Activated naive CD4-positive, alpha-beta T cell treated with anti-CD3 and anti-CD28 coated beads, Interleukin-2, amount 10 ng/mL, durations not matched to agents 7 days and 5 days (primary cell): Measurements from ENCODE around the gene GPR149.
"Not testable (repeated sequence)": the region's sequence is repeated elsewhere in the genome, so short reads cannot be mapped to it uniquely, and the experiment has no call there.

Experiments used
- CTCF ChIA-PET: fragments of 350-600 bp; sonication (Branson Sonifier 250); formaldehyde crosslinking; loops from one replicate; lab custom pipeline; 2021; ENCODE audit warnings: antibody characterized with exemption; lab: Charles Lee
- DNase-seq: peaks from one replicate; pipeline ENCODE4 v3.0.0-alpha.2; 2020
- H3K27ac Mint-ChIP-seq: one replicate; pipeline ENCODE4 v1.8.0; 2021; ENCODE audit warnings: mild to moderate bottlenecking, moderate library complexity, mixed read lengths
- H3K27me3 Mint-ChIP-seq: one replicate; pipeline ENCODE4 v1.8.0; 2021; ENCODE audit warnings: mild to moderate bottlenecking, mixed read lengths
- H3K36me3 Mint-ChIP-seq: one replicate; pipeline ENCODE4 v1.8.0; 2021; ENCODE audit warnings: mixed read lengths
- H3K4me1 Mint-ChIP-seq: one replicate; pipeline ENCODE4 v1.8.0; 2021; ENCODE audit warnings: mixed read lengths
- H3K4me3 Mint-ChIP-seq: one replicate; pipeline ENCODE4 v1.8.0; 2021; ENCODE audit warnings: mild to moderate bottlenecking, moderate library complexity, mixed read lengths
- H3K9me3 Mint-ChIP-seq: one replicate; pipeline ENCODE4 v1.8.0; 2021; ENCODE audit warnings: mixed read lengths

GPR149 gene, protein sequence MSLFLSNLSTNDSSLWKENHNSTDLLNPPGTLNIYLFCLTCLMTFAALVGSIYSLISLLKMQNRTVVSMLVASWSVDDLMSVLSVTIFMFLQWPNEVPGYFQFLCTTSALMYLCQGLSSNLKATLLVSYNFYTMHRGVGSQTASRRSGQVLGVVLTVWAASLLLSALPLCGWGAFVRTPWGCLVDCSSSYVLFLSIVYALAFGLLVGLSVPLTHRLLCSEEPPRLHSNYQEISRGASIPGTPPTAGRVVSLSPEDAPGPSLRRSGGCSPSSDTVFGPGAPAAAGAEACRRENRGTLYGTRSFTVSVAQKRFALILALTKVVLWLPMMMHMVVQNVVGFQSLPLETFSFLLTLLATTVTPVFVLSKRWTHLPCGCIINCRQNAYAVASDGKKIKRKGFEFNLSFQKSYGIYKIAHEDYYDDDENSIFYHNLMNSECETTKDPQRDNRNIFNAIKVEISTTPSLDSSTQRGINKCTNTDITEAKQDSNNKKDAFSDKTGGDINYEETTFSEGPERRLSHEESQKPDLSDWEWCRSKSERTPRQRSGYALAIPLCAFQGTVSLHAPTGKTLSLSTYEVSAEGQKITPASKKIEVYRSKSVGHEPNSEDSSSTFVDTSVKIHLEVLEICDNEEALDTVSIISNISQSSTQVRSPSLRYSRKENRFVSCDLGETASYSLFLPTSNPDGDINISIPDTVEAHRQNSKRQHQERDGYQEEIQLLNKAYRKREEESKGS

GRCh38 chr3:154430014-154430413 is at the start of gene GPR149:
TSS of gene GPR149 (minus strand) at chr3:154430190. CDS start at chr3:154429615, 575 bp downstream.
- Mint-ChIP-seq H3K27ac (no peak within 1 kb of the TSS), H3K9me3 (no peaks in the 10 kb centered on the region), H3K27me3 (peaks cover 31% of the 10 kb centered on the region), H3K36me3 (no peaks in the 10 kb centered on the region), H3K4me3 (no peak within 1 kb of the TSS), H3K4me1 (no peaks in the 10 kb centered on the region)
- DNase-seq = no peak
- CTCF ChIA-PET = no interaction called here

DNA sequence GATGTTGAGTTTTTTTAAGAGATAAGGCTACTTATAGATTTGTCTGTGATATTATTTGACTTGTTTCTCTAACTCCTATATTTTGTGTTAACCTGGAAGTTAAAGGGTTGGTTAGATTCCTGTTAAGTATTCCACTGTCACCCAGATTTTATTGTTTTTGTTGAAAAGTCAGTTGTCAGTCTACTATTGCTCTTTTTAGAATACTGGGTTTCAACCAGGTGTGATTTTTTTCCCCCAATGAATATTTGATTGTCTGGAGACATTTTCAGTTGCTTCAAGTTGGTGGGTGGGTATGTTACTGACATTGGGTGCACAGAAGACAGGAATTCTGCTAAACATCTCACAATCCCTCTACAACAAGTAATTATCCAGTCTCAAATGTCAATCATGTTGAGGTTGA is 43.8 kb upstream of the GPR149 start:
- H3K4me1 Mint-ChIP-seq = no peaks in the 10 kb centered on the region
- H3K9me3 Mint-ChIP-seq = peaks cover 2% of the 10 kb centered on the region
- DNase-seq = no peak
- no peaks in the 10 kb centered on the region for H3K27me3 Mint-ChIP-seq
- CTCF ChIA-PET = no interaction called here
- H3K36me3 Mint-ChIP-seq = no peaks in the 10 kb centered on the region
- no peak overlapping the region for H3K27ac Mint-ChIP-seq
- no peak overlapping the region for H3K4me3 Mint-ChIP-seq

- Mint-ChIP-seq H3K27me3 (no peaks in the 10 kb centered on the region), H3K4me3 (no peak overlapping the region), H3K36me3 (no peaks in the 10 kb centered on the region), H3K27ac (no peak overlapping the region), H3K9me3 (no peaks in the 10 kb centered on the region), H3K4me1 (no peaks in the 10 kb centered on the region)
- CTCF ChIA-PET = no interaction called here
- DNase-seq = no peak
These were observed 39.6 kb upstream of the GPR149 start for GRCh38 chr3:154469585-154469984.

DNA sequence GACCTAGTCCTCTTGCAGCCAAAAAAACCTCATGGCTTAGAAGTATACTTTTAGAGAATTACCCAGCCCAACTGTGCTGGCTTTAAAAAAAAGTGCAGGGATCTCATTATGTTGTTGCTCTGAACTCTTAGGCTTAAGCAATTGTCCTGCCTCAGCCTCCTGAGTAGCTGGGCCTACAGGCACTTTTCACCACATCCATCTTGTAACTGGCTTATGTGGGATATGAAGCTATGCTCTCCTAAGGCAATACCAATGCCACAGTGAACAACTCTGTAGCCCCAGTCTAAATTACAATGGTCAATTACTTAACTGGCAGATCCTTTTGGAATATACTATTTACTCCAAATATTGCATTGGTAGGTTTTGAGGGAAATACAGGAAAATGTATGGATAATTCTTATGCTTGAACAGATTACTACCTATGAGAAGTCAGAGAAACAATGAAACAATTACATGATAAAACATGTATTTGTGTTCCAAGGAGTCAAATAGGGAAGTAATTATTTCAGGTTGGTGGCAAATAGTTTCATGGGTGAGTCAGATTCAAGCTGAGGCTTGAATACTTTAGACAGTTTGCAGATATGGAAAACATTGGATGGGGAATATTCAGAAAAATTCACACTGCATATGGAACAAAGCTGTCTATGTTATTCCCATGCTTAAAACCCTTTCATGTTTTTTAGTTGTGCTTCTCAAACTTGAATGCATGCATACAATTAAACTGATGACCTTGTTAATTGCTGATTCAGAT is 34.6 kb upstream of the GPR149 start:
- no peak for DNase-seq
- H3K27me3 Mint-ChIP-seq = no peaks in the 10 kb centered on the region
- no peak overlapping the region for H3K27ac Mint-ChIP-seq
- H3K9me3 Mint-ChIP-seq = no peaks in the 10 kb centered on the region
- no peaks in the 10 kb centered on the region for H3K4me1 Mint-ChIP-seq
- H3K36me3 Mint-ChIP-seq = no peaks in the 10 kb centered on the region
- H3K4me3 Mint-ChIP-seq = no peak overlapping the region
- CTCF ChIA-PET = no interaction called here

- H3K27ac Mint-ChIP-seq = no peak overlapping the region
- no peaks in the 10 kb centered on the region for H3K9me3 Mint-ChIP-seq
These were observed 28.6 kb upstream of the GPR149 start for GRCh38 chr3:154458560-154458959.

GRCh38 chr3:154439081-154439480 is 9.1 kb upstream of the GPR149 start:
- H3K27ac Mint-ChIP-seq, CTCF ChIA-PET, H3K4me3 Mint-ChIP-seq, H3K27me3 Mint-ChIP-seq, DNase-seq, H3K36me3 Mint-ChIP-seq, H3K4me1 Mint-ChIP-seq, H3K9me3 Mint-ChIP-seq: not testable (repeated sequence)

More at GRCh38 chr3:154458560-154458959, 28.6 kb upstream of the GPR149 start:
- CTCF ChIA-PET = no interaction called here
- DNase-seq = no peak
- no peaks in the 10 kb centered on the region for H3K4me1 Mint-ChIP-seq
- H3K27me3 Mint-ChIP-seq = no peaks in the 10 kb centered on the region
- no peak overlapping the region for H3K4me3 Mint-ChIP-seq
- H3K36me3 Mint-ChIP-seq = no peaks in the 10 kb centered on the region

- no peak overlapping the region for H3K4me3 Mint-ChIP-seq
- peaks cover 31% of the 10 kb centered on the region for H3K27me3 Mint-ChIP-seq
- no peaks in the 10 kb centered on the region for H3K36me3 Mint-ChIP-seq
- H3K27ac Mint-ChIP-seq = no peak overlapping the region
- H3K9me3 Mint-ChIP-seq = no peaks in the 10 kb centered on the region
- CTCF ChIA-PET = no interaction called here
- H3K4me1 Mint-ChIP-seq = no peaks in the 10 kb centered on the region
- no peak for DNase-seq
These were observed 1.1 kb upstream of the GPR149 start for GRCh38 chr3:154431043-154431442.

DNA sequence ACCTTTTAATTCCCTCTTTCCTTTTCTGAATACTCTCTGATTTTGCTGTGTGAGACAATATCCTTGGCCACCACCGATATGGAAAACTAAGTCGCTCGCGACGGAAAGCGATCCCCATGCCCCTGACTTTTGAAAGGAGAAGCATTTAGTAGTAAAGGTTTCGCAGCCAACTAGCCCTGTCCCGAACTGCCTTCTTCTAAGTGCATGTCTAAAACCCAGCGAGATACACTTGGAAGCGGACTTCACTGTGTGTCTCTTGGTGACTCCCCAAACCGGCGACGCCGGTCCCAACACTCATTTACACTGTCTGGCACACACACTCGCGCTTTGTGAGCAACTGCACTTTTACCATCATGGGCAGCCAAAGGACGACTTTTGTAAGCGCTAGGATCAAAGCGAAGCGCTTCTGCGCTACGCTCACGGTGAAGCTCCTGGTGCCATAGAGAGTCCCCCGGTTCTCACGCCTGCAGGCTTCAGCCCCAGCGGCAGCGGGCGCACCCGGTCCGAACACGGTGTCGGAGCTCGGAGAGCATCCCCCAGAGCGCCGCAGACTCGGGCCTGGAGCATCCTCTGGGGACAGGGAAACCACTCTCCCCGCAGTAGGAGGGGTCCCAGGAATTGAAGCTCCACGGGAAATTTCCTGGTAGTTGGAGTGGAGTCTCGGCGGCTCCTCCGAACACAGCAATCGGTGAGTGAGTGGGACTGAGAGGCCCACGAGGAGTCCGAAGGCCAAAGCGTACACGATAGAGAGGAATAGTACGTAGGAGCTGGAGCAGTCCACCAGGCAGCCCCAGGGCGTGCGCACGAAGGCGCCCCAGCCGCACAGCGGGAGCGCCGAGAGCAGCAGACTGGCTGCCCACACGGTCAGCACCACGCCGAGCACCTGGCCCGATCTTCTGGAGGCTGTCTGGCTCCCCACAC is 1.4 kb downstream of the GPR149 start:
- Mint-ChIP-seq H3K27ac (no peak overlapping the region), H3K36me3 (no peaks in the 10 kb centered on the region), H3K4me1 (no peaks in the 10 kb centered on the region), H3K27me3 (peaks cover 31% of the 10 kb centered on the region), H3K9me3 (no peaks in the 10 kb centered on the region), H3K4me3 (no peak overlapping the region)
- no peak for DNase-seq
- CTCF ChIA-PET = no interaction called here

GRCh38 chr3:154427685-154428285 is 2.2 kb downstream of the GPR149 start:
- Mint-ChIP-seq H3K4me3 (no peak overlapping the region), H3K9me3 (no peaks in the 10 kb centered on the region), H3K36me3 (no peaks in the 10 kb centered on the region), H3K27ac (no peak overlapping the region), H3K27me3 (peaks cover 31% of the 10 kb centered on the region), H3K4me1 (no peaks in the 10 kb centered on the region)
- CTCF ChIA-PET = no interaction called here
- no peak for DNase-seq

DNA sequence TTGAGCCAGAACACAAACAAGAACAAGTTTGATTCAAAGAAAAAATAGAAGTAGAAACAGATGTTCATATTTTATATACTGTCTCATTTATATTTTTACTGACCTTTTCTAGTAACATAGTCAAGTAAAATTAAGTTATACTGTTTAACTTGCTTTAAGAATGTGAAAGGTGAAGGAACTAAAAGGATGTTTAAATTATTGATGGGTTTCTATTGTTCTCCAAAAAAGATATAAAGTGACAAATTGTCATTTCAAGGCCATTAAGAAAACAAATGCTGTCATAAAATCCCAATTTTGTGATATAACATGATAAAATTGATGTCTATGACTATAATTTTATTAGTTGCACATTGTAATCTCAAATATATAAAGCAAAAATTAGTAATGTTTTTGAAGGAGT is 7.3 kb downstream of the GPR149 start:
- CTCF ChIA-PET = no interaction called here

DNA sequence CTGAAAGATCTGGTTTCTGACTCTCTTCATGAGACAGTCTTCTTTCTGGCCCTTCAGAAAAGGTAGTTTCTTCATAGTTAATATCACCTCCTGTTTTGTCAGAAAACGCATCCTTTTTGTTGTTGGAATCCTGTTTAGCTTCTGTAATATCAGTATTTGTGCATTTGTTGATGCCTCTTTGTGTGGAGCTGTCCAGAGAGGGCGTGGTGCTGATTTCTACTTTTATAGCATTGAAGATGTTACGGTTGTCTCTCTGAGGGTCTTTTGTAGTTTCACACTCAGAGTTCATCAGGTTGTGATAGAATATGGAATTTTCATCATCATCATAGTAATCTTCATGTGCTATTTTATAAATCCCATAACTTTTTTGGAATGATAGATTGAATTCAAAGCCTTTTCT is 8.9 kb downstream of the GPR149 start:
- no peaks in the 10 kb centered on the region for H3K36me3 Mint-ChIP-seq
- CTCF ChIA-PET = no interaction called here
- no peaks in the 10 kb centered on the region for H3K27me3 Mint-ChIP-seq
- no peaks in the 10 kb centered on the region for H3K9me3 Mint-ChIP-seq
- H3K27ac Mint-ChIP-seq = no peak overlapping the region
- no peak for DNase-seq
- H3K4me3 Mint-ChIP-seq = no peak overlapping the region
- no peaks in the 10 kb centered on the region for H3K4me1 Mint-ChIP-seq

More for the DNA sequence above, 7.3 kb downstream of the GPR149 start:
- no peaks in the 10 kb centered on the region for H3K4me1 Mint-ChIP-seq
- no peaks in the 10 kb centered on the region for H3K9me3 Mint-ChIP-seq
- H3K36me3 Mint-ChIP-seq = no peaks in the 10 kb centered on the region
- no peak overlapping the region for H3K27ac Mint-ChIP-seq
- H3K27me3 Mint-ChIP-seq = peaks cover 6% of the 10 kb centered on the region
- no peak overlapping the region for H3K4me3 Mint-ChIP-seq
- no peak for DNase-seq

DNA sequence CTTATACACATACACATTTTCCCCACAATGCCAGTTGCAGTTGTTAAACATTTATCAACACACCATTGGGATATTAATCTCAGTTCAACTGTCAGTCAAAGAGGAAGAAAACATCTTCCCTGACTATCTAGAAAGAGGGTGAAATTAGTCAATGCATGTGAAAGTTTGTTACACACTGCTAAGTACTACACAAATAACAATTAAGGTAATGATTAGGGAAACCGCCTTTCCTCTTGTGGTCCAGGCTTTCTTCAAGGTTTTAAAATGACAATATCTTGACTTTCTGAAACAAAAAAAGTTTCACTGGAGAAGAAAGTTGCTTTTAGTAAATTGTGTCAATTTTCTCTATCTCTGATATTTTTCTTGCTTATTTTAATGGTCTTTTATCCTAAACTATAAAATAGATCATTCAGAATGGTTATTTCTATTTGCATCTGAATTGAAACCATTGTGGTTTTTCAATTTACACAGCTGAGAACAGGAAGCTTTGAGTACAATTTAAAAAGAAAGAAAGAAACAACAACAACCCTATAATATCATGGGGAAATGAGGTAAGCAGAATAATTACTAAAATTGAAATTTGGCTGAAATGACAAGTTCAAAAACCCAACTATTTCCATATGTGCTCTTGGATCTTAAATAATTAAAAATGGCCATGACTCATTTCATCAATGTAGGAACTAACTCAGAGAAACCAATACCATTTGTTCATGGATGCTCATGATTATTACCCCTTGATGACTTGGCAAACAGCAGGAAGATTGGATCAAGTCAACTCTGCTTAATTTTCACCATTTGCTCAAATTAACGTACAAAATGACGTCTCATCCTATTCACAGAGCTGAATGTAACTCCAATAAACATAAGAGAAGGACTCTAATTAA is 31.7 kb downstream of the GPR149 start:
- H3K27ac Mint-ChIP-seq = no peak overlapping the region
- H3K36me3 Mint-ChIP-seq = no peaks in the 10 kb centered on the region
- H3K4me1 Mint-ChIP-seq = no peaks in the 10 kb centered on the region
- CTCF ChIA-PET = no interaction called here
- H3K9me3 Mint-ChIP-seq = no peaks in the 10 kb centered on the region
- no peaks in the 10 kb centered on the region for H3K27me3 Mint-ChIP-seq
- no peak for DNase-seq
- H3K4me3 Mint-ChIP-seq = no peak overlapping the region

DNA sequence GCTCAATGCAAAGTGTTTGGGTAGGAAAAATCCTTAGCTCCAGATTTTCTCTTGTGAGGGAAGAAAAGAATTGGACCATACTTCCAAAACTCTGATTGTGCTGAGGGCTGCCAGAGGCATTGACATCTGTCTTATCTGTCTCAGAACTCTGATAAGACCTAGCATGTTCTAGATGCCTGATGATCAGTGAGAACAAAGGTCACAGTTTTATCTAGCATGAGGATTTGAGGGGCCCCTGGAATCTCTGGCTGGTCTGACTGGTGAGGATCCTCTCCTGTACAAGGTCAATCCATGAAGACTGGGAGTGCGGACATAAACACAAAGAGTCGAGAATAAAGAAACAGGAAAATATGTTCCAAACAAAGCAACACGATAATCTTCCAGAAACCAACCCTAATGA is 40.1 kb downstream of the GPR149 start:
- Mint-ChIP-seq H3K9me3 (no peaks in the 10 kb centered on the region), H3K27ac (no peak overlapping the region), H3K27me3 (no peaks in the 10 kb centered on the region), H3K4me1 (no peaks in the 10 kb centered on the region), H3K36me3 (no peaks in the 10 kb centered on the region), H3K4me3 (no peak overlapping the region)
- CTCF ChIA-PET = no interaction called here
- DNase-seq = no peak
